K562 (cell line): ENCODE measurements around the gene SDR39U1. TPM values are rescaled to one million over a fixed set of nuclear protein-coding genes. Genes with fewer than 3 reads are reported as not detected.

Experiments used
- ADNP ChIP-seq: fragments of 200-800 bp; sonication (Bioruptor generic); IDR thresholded peaks from 2 replicates; pipeline ENCODE4 v1.6.1; 2016; ENCODE audit warnings: missing genetic modification characterization, missing compliant biosample characterization
- ARNT ChIP-seq, 2 experiments: fragments of 450-650 bp; IDR thresholded peaks; 2 replicates each; pipeline ENCODE4 v1.6.1; 2016; ENCODE audit warnings: mild to moderate bottlenecking in 1 of 2
- CBFA2T3 ChIP-seq: fragments of 450-650 bp; IDR thresholded peaks from 2 replicates; pipeline ENCODE4 v1.6.1; 2017
- CEBPB ChIP-seq: fragments of 450-650 bp; IDR thresholded peaks from 2 replicates; pipeline ENCODE4 v1.6.1; 2016; ENCODE audit warnings: missing genetic modification characterization, missing compliant biosample characterization
- DIDO1 ChIP-seq: fragments of 450-650 bp; IDR thresholded peaks from 2 replicates; pipeline ENCODE4 v1.6.1; 2016; ENCODE audit warnings: low read depth, missing biosample characterization, missing genetic modification characterization
- HNRNPLL ChIP-seq: fragments of 200-400 bp; formaldehyde crosslinking; IDR thresholded peaks from 2 replicates; pipeline ENCODE4 v1.6.1; 2017; ENCODE audit warnings: low read length, low read depth, mild to moderate bottlenecking; ENCODE audit not compliant: poor library complexity, severe bottlenecking
- KLF16 ChIP-seq: IDR thresholded peaks from 2 replicates; pipeline ENCODE4 v1.6.1; 2016; ENCODE audit warnings: antibody characterized with exemption
- PCBP2 ChIP-seq: fragments of 200-400 bp; formaldehyde crosslinking; IDR thresholded peaks from 2 replicates; pipeline ENCODE4 v1.6.1; 2018; ENCODE audit warnings: low read length, low read depth, mild to moderate bottlenecking, moderate library complexity; ENCODE audit not compliant: poor library complexity, severe bottlenecking
- PTTG1 ChIP-seq: fragments of 450-650 bp; IDR thresholded peaks from 2 replicates; pipeline ENCODE4 v1.6.1; 2016; ENCODE audit warnings: low read depth, mild to moderate bottlenecking, missing genetic modification characterization, missing compliant biosample characterization
- STAT5B ChIP-seq: fragments of 250-450 bp; sonication (Bioruptor Pico); IDR thresholded peaks from 2 replicates; pipeline ENCODE4 v1.8.0; 2021; ENCODE audit warnings: mild to moderate bottlenecking, inconsistent platforms
- U2AF2 ChIP-seq: fragments of 200-400 bp; formaldehyde crosslinking; optimal IDR thresholded peaks from 2 replicates; pipeline ENCODE3; 2017; ENCODE audit warnings: low read depth, mild to moderate bottlenecking, low read length
- ZNF586 ChIP-seq: fragments of 450-650 bp; formaldehyde crosslinking; conservative IDR thresholded peaks from 2 replicates; pipeline ENCODE4 v1.4.0; 2020; ENCODE audit warnings: mild to moderate bottlenecking, moderate library complexity
- polyA plus RNA-seq, 8 experiments: library from polyadenylated mRNA; depleted of rRNA in 4 of 8; stranded (reverse) in 5 of 8; unstranded in 3 of 8; fragments of >200 nt; fragmentation: Nextera tagmentation in 2 of 8; fragmentation: Illumina TruSeq in 1 of 8; extraction: Ambion mirVana in 2 of 8; extraction: Trizol in 1 of 8; gene quantifications; 2 replicates each; pipeline versions ENCODE4 v1.2.1 to v1.2.3, GENCODE V29; 2011 to 2014; ENCODE audit warnings: inconsistent platforms in 1 of 8, missing spikeins in 1 of 8
- total RNA-seq, 7 experiments: library from RNA; depleted of rRNA in 6 of 7; stranded (reverse); fragments of >200 nt in 6 of 7; fragmentation: Illumina TruSeq in 2 of 7; extraction: Trizol in 2 of 7; gene quantifications; 2 replicates each; pipeline versions ENCODE4 v1.2.1 to v1.2.3, GENCODE V29; 2011 to 2021; ENCODE audit warnings: low replicate concordance in 1 of 7
- TF ChIP-seq, protein P1 (sequence below), 2 experiments: fragments of 450-650 bp; conservative IDR thresholded peaks; 2 replicates each; pipeline ENCODE4 v1.6.1; 2017; ENCODE audit warnings: mild to moderate bottlenecking in 2 of 2, moderate library complexity in 2 of 2
- TF ChIP-seq, protein P2 (sequence below): sonication (generic); formaldehyde crosslinking; IDR thresholded peaks from 2 replicates; pipeline ENCODE4 v1.8.0; 2022; ENCODE audit warnings: mild to moderate bottlenecking, low read depth, missing genetic modification reagents
- TF ChIP-seq, protein P3 (sequence below): IDR thresholded peaks from 3 replicates; pipeline ENCODE4 v1.6.1; 2011; ENCODE audit warnings: borderline replicate concordance, mild to moderate bottlenecking, moderate library complexity; ENCODE audit not compliant: insufficient read length; ENCODE audit errors: extremely low read depth
- TF ChIP-seq, protein P4 (sequence below): sonication (generic); formaldehyde crosslinking; IDR thresholded peaks from 2 replicates; pipeline ENCODE4 v1.8.1; 2023; ENCODE audit warnings: mild to moderate bottlenecking, missing genetic modification reagents
- TF ChIP-seq, protein P5 (sequence below): fragments of 250-450 bp; sonication (Bioruptor Pico); IDR thresholded peaks from 2 replicates; pipeline ENCODE4 v1.4.0; 2020; ENCODE audit warnings: mild to moderate bottlenecking, moderate library complexity, borderline replicate concordance

Gene SDR39U1
- total and polyA plus RNA-seq, 9 of the 15 experiments (the other 6 are each of a cell fraction or from before 2014, with no cell fraction given), result 10.4 to 56.1 (median 19.8) TPM

DNA sequence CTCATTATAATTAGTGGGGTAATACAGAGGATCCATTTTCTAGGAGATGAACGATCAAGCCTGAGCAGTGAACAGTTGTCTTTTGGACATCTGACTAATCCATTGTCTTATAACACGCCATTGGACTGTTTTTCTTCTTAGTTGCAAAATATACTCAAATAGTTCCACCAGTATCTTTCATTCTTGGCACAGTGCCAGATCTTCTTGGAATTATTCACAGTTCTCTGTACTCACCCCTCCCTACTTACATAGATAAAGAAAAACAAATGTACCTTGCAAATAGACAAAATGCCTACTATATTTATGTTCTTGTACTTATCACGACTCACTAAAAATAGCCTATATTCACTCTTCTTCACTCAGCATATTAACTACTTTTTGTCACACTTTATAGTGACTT, 16.9 kb downstream of the SDR39U1 start (continued):
- TF ChIP-seq PTTG1 (tag) (no peak), HNRNPLL (no peak), PCBP2 (no peak), CBFA2T3 (peak; percentile 40; the same call in 1 of the 2 replicates), STAT5B (no peak), ARNT (IDR thresholded peaks at IDR 0.05) (no peak), CEBPB (tag) (peak; percentile 34; the same call in 1 of the 2 replicates), ZNF586 (CRISPR knock-in tag) (no peak), DIDO1 (tag) (no peak), ADNP (tag) (no peak), U2AF2 (no peak), KLF16 (no peak)
- TF ChIP-seq, protein P1, sequence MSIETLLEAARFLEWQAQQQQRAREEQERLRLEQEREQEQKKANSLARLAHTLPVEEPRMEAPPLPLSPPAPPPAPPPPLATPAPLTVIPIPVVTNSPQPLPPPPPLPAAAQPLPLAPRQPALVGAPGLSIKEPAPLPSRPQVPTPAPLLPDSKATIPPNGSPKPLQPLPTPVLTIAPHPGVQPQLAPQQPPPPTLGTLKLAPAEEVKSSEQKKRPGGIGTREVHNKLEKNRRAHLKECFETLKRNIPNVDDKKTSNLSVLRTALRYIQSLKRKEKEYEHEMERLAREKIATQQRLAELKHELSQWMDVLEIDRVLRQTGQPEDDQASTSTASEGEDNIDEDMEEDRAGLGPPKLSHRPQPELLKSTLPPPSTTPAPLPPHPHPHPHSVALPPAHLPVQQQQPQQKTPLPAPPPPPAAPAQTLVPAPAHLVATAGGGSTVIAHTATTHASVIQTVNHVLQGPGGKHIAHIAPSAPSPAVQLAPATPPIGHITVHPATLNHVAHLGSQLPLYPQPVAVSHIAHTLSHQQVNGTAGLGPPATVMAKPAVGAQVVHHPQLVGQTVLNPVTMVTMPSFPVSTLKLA (conservative IDR thresholded peaks at IDR 0.05), result 0 out of 4 replicates have a peak, but pooled peaks of 1 of the 2 experiments have one; percentile 35
- TF ChIP-seq, protein P2, sequence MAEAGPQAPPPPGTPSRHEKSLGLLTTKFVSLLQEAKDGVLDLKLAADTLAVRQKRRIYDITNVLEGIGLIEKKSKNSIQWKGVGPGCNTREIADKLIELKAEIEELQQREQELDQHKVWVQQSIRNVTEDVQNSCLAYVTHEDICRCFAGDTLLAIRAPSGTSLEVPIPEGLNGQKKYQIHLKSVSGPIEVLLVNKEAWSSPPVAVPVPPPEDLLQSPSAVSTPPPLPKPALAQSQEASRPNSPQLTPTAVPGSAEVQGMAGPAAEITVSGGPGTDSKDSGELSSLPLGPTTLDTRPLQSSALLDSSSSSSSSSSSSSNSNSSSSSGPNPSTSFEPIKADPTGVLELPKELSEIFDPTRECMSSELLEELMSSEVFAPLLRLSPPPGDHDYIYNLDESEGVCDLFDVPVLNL (CRISPR knock-in tag), result no peak
- TF ChIP-seq, protein P3, sequence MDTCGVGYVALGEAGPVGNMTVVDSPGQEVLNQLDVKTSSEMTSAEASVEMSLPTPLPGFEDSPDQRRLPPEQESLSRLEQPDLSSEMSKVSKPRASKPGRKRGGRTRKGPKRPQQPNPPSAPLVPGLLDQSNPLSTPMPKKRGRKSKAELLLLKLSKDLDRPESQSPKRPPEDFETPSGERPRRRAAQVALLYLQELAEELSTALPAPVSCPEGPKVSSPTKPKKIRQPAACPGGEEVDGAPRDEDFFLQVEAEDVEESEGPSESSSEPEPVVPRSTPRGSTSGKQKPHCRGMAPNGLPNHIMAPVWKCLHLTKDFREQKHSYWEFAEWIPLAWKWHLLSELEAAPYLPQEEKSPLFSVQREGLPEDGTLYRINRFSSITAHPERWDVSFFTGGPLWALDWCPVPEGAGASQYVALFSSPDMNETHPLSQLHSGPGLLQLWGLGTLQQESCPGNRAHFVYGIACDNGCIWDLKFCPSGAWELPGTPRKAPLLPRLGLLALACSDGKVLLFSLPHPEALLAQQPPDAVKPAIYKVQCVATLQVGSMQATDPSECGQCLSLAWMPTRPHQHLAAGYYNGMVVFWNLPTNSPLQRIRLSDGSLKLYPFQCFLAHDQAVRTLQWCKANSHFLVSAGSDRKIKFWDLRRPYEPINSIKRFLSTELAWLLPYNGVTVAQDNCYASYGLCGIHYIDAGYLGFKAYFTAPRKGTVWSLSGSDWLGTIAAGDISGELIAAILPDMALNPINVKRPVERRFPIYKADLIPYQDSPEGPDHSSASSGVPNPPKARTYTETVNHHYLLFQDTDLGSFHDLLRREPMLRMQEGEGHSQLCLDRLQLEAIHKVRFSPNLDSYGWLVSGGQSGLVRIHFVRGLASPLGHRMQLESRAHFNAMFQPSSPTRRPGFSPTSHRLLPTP, result no peak
- TF ChIP-seq, protein P4, sequence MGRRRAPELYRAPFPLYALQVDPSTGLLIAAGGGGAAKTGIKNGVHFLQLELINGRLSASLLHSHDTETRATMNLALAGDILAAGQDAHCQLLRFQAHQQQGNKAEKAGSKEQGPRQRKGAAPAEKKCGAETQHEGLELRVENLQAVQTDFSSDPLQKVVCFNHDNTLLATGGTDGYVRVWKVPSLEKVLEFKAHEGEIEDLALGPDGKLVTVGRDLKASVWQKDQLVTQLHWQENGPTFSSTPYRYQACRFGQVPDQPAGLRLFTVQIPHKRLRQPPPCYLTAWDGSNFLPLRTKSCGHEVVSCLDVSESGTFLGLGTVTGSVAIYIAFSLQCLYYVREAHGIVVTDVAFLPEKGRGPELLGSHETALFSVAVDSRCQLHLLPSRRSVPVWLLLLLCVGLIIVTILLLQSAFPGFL (CRISPR knock-in tag), result no peak
- TF ChIP-seq, protein P5, sequence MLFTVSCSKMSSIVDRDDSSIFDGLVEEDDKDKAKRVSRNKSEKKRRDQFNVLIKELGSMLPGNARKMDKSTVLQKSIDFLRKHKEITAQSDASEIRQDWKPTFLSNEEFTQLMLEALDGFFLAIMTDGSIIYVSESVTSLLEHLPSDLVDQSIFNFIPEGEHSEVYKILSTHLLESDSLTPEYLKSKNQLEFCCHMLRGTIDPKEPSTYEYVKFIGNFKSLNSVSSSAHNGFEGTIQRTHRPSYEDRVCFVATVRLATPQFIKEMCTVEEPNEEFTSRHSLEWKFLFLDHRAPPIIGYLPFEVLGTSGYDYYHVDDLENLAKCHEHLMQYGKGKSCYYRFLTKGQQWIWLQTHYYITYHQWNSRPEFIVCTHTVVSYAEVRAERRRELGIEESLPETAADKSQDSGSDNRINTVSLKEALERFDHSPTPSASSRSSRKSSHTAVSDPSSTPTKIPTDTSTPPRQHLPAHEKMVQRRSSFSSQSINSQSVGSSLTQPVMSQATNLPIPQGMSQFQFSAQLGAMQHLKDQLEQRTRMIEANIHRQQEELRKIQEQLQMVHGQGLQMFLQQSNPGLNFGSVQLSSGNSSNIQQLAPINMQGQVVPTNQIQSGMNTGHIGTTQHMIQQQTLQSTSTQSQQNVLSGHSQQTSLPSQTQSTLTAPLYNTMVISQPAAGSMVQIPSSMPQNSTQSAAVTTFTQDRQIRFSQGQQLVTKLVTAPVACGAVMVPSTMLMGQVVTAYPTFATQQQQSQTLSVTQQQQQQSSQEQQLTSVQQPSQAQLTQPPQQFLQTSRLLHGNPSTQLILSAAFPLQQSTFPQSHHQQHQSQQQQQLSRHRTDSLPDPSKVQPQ (CRISPR knock-in tag), result no peak
